Osteoblast (primary cell): ENCODE data around the gene CLDN14. TPM values are rescaled to one million over a fixed set of nuclear protein-coding genes. Genes with fewer than 3 reads are reported as not detected.

Experiments
- DNase-seq: peaks from one replicate; pipeline ENCODE4 v3.0.0; 2011; ENCODE audit warnings: low spot score, mixed read lengths; ENCODE audit not compliant: insufficient read length; ENCODE audit errors: missing footprints
- H2AFZ ChIP-seq: 2 replicates; pipeline ENCODE4 v1.6.0; 2011; ENCODE audit warnings: mild to moderate bottlenecking, low read length
- H3K27ac ChIP-seq: 2 replicates; pipeline ENCODE4 v1.5.1; 2011; ENCODE audit warnings: mild to moderate bottlenecking, low read depth, low read length, moderate library complexity
- H3K27me3 ChIP-seq: 2 replicates; pipeline ENCODE4 v1.6.0; 2012; ENCODE audit warnings: mild to moderate bottlenecking, control low read depth, inconsistent platforms, low read length, moderate library complexity; ENCODE audit not compliant: insufficient read depth
- H3K36me3 ChIP-seq: 2 replicates; pipeline ENCODE4 v1.5.1; 2011; ENCODE audit warnings: mild to moderate bottlenecking, low read length, control low read depth, moderate library complexity; ENCODE audit not compliant: insufficient read depth
- H3K4me1 ChIP-seq: 2 replicates; pipeline ENCODE4 v1.5.1; 2011; ENCODE audit warnings: mild to moderate bottlenecking, low read length, control low read depth, moderate library complexity; ENCODE audit not compliant: insufficient read depth
- H3K4me2 ChIP-seq: 2 replicates; pipeline ENCODE4 v1.6.0; 2011; ENCODE audit warnings: mild to moderate bottlenecking, low read length; ENCODE audit not compliant: insufficient read depth
- H3K4me3 ChIP-seq: fragments of 200-600 bp; sonication (generic); 3 replicates; pipeline ENCODE4 v1.5.1; 2012; ENCODE audit warnings: mild to moderate bottlenecking, low read length, inconsistent platforms; ENCODE audit not compliant: insufficient read depth
- H3K79me2 ChIP-seq: 2 replicates; pipeline ENCODE4 v1.6.0; 2012; ENCODE audit warnings: mild to moderate bottlenecking, low read length, control low read depth, inconsistent platforms; ENCODE audit not compliant: insufficient read depth
- H3K9me3 ChIP-seq: 2 replicates; pipeline ENCODE4 v1.5.1; 2011; ENCODE audit warnings: low read depth, low read length, control low read depth
- H4K20me1 ChIP-seq: 2 replicates; pipeline ENCODE4 v1.6.0; 2012; ENCODE audit warnings: mild to moderate bottlenecking, low read length, control low read depth; ENCODE audit not compliant: insufficient read depth
- total RNA-seq: library from RNA; depleted of rRNA; stranded (reverse); fragments of >200 nt; gene quantifications from 2 replicates; pipeline ENCODE4 v1.2.3, GENCODE V29; 2012
- TF ChIP-seq, protein P1 (sequence below): IDR thresholded peaks from 2 replicates; pipeline ENCODE4 v1.5.1; 2011; ENCODE audit warnings: mild to moderate bottlenecking, low read depth, low read length, moderate library complexity; ENCODE audit errors: extremely low read depth

Gene CLDN14
- total RNA-seq, 1 donor = 0.36 TPM

- H3K4me3 ChIP-seq = no peak overlapping the region
- no peaks in the 10 kb centered on the region for H4K20me1 ChIP-seq
- no peak overlapping the region for H2AFZ ChIP-seq
- H3K9me3 ChIP-seq = no peaks in the 10 kb centered on the region
- no peak overlapping the region for H3K4me2 ChIP-seq
- no peaks in the 10 kb centered on the region for H3K36me3 ChIP-seq
- H3K27me3 ChIP-seq = peaks cover 13% of the 10 kb centered on the region
- no peaks in the 10 kb centered on the region for H3K79me2 ChIP-seq
- H3K4me1 ChIP-seq = no peaks in the 10 kb centered on the region
- no peak overlapping the region for H3K27ac ChIP-seq
- TF ChIP-seq, protein P1, sequence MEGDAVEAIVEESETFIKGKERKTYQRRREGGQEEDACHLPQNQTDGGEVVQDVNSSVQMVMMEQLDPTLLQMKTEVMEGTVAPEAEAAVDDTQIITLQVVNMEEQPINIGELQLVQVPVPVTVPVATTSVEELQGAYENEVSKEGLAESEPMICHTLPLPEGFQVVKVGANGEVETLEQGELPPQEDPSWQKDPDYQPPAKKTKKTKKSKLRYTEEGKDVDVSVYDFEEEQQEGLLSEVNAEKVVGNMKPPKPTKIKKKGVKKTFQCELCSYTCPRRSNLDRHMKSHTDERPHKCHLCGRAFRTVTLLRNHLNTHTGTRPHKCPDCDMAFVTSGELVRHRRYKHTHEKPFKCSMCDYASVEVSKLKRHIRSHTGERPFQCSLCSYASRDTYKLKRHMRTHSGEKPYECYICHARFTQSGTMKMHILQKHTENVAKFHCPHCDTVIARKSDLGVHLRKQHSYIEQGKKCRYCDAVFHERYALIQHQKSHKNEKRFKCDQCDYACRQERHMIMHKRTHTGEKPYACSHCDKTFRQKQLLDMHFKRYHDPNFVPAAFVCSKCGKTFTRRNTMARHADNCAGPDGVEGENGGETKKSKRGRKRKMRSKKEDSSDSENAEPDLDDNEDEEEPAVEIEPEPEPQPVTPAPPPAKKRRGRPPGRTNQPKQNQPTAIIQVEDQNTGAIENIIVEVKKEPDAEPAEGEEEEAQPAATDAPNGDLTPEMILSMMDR = no peak
- DNase-seq = no peak
Observed at GRCh38 chr21:36517366-36518075, 37.6 kb upstream of the CLDN14 start.

DNA sequence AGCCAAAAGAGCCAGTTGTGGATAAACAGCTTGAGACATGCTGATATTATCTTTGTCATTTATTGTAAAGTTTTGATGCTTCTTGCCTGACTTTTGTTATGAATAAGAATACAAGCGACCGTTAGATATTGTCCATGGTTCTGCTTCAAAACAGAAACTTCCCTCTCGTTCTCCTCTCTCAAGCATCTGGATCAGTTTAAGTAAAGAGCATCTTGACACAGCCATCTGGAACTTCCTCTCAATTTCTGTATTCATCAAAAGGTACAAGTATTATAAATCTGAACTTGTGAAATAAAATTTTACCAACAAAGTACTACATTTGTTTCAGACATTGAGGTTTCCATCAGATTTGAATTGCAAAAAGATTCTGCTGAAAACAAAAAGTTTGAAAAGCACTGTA lies 36.4 kb upstream of the CLDN14 start:
- H2AFZ ChIP-seq = no peak overlapping the region
- H3K9me3 ChIP-seq = no peaks in the 10 kb centered on the region
- H3K27me3 ChIP-seq = peaks cover 7% of the 10 kb centered on the region

DNA sequence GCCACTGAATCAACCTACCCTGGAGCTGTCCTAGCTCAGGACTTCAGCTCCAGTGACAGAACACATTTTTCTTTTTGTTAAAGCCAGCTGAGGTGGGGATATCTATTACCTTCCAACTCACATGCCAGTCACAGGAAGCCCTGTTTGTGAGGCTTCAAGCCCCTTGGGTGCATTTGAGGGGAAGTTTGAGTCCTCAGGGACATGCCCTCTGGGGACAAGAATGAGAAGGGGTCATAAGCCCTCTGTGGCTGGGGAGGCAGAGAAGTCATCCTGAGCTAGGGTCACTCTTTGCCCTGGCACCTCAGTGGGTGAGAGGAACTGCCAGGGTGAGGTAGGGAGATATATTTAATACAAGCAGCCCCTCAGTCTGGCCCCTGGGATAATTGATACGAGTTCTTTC lies 33.5 kb upstream of the CLDN14 start:
- H3K4me3 ChIP-seq = no peak overlapping the region
- no peak for DNase-seq
- H3K27ac ChIP-seq = no peak overlapping the region
- no peaks in the 10 kb centered on the region for H3K9me3 ChIP-seq
- H3K27me3 ChIP-seq = peaks cover 7% of the 10 kb centered on the region
- TF ChIP-seq, protein P1 = no peak
- no peaks in the 10 kb centered on the region for H4K20me1 ChIP-seq
- H3K79me2 ChIP-seq = no peaks in the 10 kb centered on the region
- H3K4me2 ChIP-seq = no peak overlapping the region
- H2AFZ ChIP-seq = no peak overlapping the region
- H3K36me3 ChIP-seq = no peaks in the 10 kb centered on the region
- H3K4me1 ChIP-seq = no peaks in the 10 kb centered on the region

More for the DNA sequence above, 36.4 kb upstream of the CLDN14 start:
- Histone ChIP-seq H4K20me1 (no peaks in the 10 kb centered on the region), H3K4me2 (no peak overlapping the region), H3K36me3 (no peaks in the 10 kb centered on the region), H3K4me1 (no peaks in the 10 kb centered on the region), H3K27ac (no peak overlapping the region), H3K4me3 (no peak overlapping the region), H3K79me2 (no peaks in the 10 kb centered on the region)
- DNase-seq = no peak
- TF ChIP-seq, protein P1 = no peak

DNA sequence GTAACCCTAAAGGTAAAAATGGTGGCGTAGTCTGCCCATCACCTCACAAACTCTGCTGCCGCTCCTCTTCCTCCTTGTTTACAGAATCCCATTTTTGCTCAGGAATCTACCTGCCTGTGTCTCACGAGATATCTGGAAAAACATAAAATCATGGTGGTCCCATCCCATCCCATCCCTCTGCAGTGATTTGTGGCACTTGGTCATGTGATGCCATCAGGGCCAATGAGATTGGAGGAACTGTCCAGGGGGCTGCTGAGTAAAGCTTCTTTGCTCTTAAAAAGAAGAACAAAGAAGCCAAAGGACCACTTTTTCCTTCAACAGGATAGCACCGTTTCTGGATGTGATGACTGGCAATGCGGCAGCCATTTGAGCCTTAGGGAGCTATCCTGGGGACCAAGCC lies 33.0 kb upstream of the CLDN14 start:
- no peaks in the 10 kb centered on the region for H3K9me3 ChIP-seq
- H3K36me3 ChIP-seq = no peaks in the 10 kb centered on the region
- H3K4me1 ChIP-seq = no peaks in the 10 kb centered on the region
- no peak overlapping the region for H3K4me3 ChIP-seq
- no peak overlapping the region for H3K27ac ChIP-seq
- H3K27me3 ChIP-seq = peaks cover 7% of the 10 kb centered on the region
- H3K4me2 ChIP-seq = no peak overlapping the region
- DNase-seq = no peak
- H2AFZ ChIP-seq = no peak overlapping the region
- no peaks in the 10 kb centered on the region for H3K79me2 ChIP-seq
- H4K20me1 ChIP-seq = no peaks in the 10 kb centered on the region
- TF ChIP-seq, protein P1 = no peak
